HG02884 (cell line): ENCODE data around the gene RPTOR.
"Not testable (repeated sequence)": the region's sequence is repeated elsewhere in the genome, so short reads cannot be mapped to it uniquely, and the experiment has no call there.

Experiments
- ATAC-seq: cut with Tn5 transposase; IDR thresholded peaks from one replicate; pipeline ENCODE4 v1.9.1; 2021; ENCODE audit warnings: mild to moderate bottlenecking, moderate library complexity; ENCODE audit not compliant: unreplicated experiment

Gene RPTOR

GRCh38 chr17:80682372-80682771 is 137.7 kb downstream of the RPTOR start:
- no peak for ATAC-seq

DNA sequence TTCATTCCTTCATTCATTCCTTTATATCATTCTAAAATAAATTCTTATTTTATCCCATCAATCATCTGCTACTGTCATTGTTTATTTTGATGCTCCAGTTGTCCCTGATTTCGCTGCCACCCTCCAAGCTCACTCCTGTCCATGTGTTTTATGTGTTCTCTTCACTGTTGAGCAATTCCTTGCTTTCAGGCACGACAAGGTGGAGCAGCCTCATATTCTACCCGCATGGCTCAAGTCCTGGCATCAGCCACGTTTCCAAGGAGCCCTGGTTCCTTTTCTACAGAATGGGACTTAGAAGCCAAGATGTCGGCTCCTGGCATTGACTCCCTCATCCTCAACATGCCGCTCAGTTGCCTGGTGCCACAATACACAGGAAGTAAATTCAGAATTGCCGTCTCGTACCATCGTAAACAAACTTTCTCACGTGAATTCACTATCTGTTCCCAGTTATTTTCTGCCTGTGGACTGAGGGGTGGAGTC is 139.0 kb downstream of the RPTOR start:
- no peak for ATAC-seq

GRCh38 chr17:80687839-80688238 is 143.2 kb downstream of the RPTOR start:
- ATAC-seq, result no peak

GRCh38 chr17:80689129-80689619 is 144.5 kb downstream of the RPTOR start:
- ATAC-seq, result no peak

- no peak for ATAC-seq
Observed at GRCh38 chr17:80691784-80692183, 147.1 kb downstream of the RPTOR start.

GRCh38 chr17:80692931-80693467 is 148.4 kb downstream of the RPTOR start:
- ATAC-seq, result no peak

- no peak for ATAC-seq
Observed at GRCh38 chr17:80693511-80693910, 148.9 kb downstream of the RPTOR start.

GRCh38 chr17:80694085-80694991 is 149.7 kb downstream of the RPTOR start:
- ATAC-seq, result no peak

- ATAC-seq, result no peak
Observed at GRCh38 chr17:80694992-80695912, 150.6 kb downstream of the RPTOR start.

GRCh38 chr17:80695979-80696378 is 151.3 kb downstream of the RPTOR start:
- ATAC-seq, result no peak

- no peak for ATAC-seq
Observed at GRCh38 chr17:80696456-80696855, 151.8 kb downstream of the RPTOR start.

DNA sequence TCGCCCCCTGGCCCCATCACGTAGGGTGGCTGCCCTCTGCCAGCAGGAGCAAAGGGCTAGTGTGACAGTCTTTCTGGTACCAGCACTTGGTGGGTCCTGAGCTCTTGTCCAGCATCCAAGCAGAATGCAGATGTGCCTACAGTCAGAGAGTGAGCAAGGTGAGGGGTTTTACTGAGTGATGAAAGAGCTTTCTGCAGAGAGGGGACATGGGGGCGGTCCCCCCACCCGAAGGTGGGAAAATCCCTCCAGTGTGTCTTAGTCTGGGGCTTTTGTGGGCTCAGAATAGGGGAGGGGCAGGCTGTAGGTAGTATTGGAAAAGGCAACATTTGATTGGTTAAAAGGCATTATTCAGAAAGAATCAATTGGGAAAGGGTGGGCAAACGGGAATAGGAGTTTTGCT is 152.3 kb downstream of the RPTOR start:
- ATAC-seq, result no peak

DNA sequence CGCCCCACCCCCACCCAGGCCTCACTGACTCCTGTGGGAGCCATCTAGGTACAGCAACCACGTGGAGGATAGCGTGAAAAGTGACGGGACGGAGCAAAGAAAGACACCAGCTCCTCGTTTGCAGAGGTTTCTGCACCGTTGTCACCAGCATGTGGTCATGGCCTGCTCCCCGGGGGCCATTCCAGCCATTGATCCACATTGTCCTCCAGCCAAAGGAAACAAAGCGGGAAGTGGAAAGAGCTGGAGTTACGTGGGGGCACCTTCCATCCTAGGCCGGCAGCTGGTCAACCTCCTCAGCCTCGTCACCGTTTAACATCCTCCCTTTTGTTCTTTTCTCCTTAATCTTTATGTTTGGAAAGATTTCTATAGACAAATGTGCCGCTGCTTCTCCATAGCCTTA is 153.7 kb downstream of the RPTOR start:
- no peak for ATAC-seq

GRCh38 chr17:80699205-80699604 is 154.6 kb downstream of the RPTOR start:
- ATAC-seq, result not testable (repeated sequence)

- no peak for ATAC-seq
Observed at GRCh38 chr17:80701730-80702129, 157.1 kb downstream of the RPTOR start.

DNA sequence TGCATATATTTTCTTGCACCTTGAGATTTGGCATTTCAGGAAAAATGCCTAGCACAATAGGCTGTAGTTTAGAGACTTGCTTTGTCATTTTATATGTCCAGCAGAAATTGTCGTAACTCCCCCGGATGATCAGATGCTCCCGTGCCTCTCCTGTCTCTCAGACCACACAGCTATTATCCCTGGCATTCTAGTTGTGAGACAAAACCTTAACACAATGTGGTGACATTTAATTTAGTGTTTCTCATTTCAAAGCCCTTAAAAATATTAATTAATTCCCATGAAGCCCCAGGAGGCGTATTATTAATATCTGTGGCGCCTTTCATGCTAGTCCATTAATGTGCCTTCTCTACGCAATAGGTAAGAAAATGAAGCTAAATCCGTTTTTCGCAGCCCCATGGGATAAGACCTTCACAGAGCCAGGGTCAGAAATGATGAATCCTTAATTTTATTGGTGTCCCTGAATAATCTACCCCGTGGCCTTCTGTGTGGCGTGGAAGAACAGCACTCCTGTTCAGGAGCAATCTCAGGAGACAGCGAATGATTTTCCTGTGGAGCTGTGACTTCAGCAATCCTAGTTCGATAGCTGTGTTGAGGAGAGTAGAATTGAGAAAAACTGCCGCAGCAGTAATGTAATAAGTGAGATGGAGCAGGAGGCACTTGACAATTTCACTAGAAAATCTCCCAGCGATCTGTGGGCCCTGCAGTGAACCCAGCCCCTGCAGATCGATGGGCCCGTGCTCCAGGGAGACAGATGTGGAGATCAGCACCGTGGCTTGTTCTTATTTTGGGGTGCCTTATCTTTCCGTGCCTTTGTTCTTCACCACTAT is 157.9 kb downstream of the RPTOR start:
- no peak for ATAC-seq

- no peak for ATAC-seq
Observed at GRCh38 chr17:80703142-80703478, 158.5 kb downstream of the RPTOR start.

DNA sequence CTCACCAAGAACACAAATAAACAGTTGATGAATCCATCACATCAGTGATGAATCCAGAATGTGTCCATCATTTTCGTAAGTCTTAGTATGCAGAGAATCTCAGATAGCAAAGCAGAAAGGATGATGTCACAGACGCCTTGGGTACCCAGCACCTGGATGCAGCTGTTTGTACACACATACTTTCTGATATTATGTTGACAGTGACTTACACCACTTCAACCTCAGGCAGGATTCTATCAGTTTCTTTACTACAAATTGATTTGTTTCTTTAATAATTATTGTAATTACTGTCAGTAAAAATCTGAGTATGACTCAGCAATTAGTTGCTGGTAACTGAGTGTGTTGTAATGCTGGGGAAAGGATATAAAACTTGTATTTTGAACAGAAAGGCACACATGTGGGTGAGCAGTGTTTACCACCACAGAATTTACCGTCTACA is 159.8 kb downstream of the RPTOR start:
- ATAC-seq, result no peak

DNA sequence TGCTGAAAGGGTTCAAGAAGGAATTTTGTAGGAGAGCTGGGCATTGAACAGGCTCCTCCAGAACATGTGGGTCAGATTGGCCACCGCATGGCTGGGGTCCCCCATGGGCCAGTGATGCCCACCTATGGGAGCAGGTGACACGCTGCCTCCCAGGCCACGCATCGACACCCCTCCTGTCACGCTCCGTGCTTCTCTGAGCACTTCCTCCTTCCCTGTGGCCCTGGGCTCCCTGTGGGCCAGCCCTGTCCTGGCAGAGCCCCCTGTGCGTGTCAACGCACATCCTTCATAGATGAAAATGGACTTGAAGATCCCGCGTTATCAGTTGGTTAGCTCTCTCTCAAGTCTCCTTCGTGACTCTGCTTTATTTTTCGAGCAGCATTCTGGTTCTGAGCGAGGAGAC is 160.3 kb downstream of the RPTOR start:
- ATAC-seq, result no peak

DNA sequence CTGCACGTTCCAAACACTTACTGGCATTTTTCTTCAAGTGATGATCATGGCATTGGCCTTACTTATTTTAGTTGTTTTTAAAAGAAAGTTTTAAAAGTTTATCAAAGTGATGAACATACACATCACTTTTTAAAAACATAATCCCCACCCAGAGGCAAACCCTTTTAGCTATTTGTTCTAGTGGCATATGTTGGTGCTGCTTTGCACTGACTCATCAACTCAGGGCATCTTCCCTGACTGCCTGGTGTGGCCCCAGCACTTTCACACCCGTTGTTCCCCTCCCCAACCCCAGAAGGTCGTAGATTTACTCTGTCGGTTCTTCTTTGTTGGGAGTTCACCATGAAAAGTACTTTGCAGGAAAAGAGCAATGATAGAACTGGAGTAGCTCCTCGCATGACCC is 161.3 kb downstream of the RPTOR start:
- no peak for ATAC-seq
